ENCODE results near the gene FAM13B.
"Not testable (repeated sequence)": the region's sequence is repeated elsewhere in the genome, so short reads cannot be mapped to it uniquely, and the experiment has no call there.

Gene FAM13B

GRCh38 chr5:137960819-137961218, 72.1 kb downstream of the FAM13B start:
- Histone ChIP-seq H3K4me3 (ENCODE audit: low read length in 2 of 2) (no peak overlapping the region), H3K36me3 (ENCODE audit: control insufficient read depth in 2 of 2, insufficient read depth in 2 of 2, low read length in 2 of 2) (peaks cover 2 to 5% of the 10 kb centered on the region in 2 donors), H3K27me3 (ENCODE audit: control insufficient read depth in 1 of 2, insufficient read depth in 2 of 2, low read length in 2 of 2) (no peaks in the 10 kb centered on the region), H3K9ac (ENCODE audit: low read length in 2 of 2) (no peak overlapping the region), H3K4me1 (ENCODE audit: control insufficient read depth, insufficient read depth, low read length) (peaks cover 6% of the 10 kb centered on the region), H3K27ac (ENCODE audit: low read length) (no peak overlapping the region), H3K9me3 (ENCODE audit: control insufficient read depth in 2 of 2, low read length in 2 of 2) (no peaks in the 10 kb centered on the region)

- Histone ChIP-seq H3K27me3 (ENCODE audit: control insufficient read depth in 1 of 2, insufficient read depth in 2 of 2, low read length in 2 of 2) (no peaks in the 10 kb centered on the region), H3K4me1 (ENCODE audit: control insufficient read depth, insufficient read depth, low read length) (peaks cover 6% of the 10 kb centered on the region), H3K4me3 (ENCODE audit: low read length in 2 of 2) (no peak overlapping the region), H3K9me3 (ENCODE audit: control insufficient read depth in 2 of 2, low read length in 2 of 2) (no peaks in the 10 kb centered on the region), H3K36me3 (ENCODE audit: control insufficient read depth in 2 of 2, insufficient read depth in 2 of 2, low read length in 2 of 2) (peaks cover 0 to 5% of the 10 kb centered on the region in 2 donors), H3K9ac (ENCODE audit: low read length in 2 of 2) (no peak overlapping the region), H3K27ac (ENCODE audit: low read length) (no peak overlapping the region)
Observed at GRCh38 chr5:137960141-137960540, 72.7 kb downstream of the FAM13B start.

- H3K27me3 ChIP-seq (ENCODE audit: control insufficient read depth in 1 of 2, insufficient read depth in 2 of 2, low read length in 2 of 2) = no peaks in the 10 kb centered on the region
- H3K9me3 ChIP-seq (ENCODE audit: control insufficient read depth in 2 of 2, low read length in 2 of 2) = no peaks in the 10 kb centered on the region
Observed at GRCh38 chr5:137959488-137959887, 73.4 kb downstream of the FAM13B start.

GRCh38 chr5:137957948-137958347, 74.9 kb downstream of the FAM13B start:
- H3K27ac ChIP-seq (ENCODE audit: low read length) = no peak overlapping the region
- H3K9me3 ChIP-seq (ENCODE audit: control insufficient read depth in 2 of 2, low read length in 2 of 2) = no peaks in the 10 kb centered on the region
- H3K36me3 ChIP-seq (ENCODE audit: control insufficient read depth in 2 of 2, insufficient read depth in 2 of 2, low read length in 2 of 2) = peaks cover 0 to 5% of the 10 kb centered on the region in 2 donors
- H3K4me3 ChIP-seq (ENCODE audit: low read length in 2 of 2) = no peak overlapping the region
- peaks cover 6% of the 10 kb centered on the region for H3K4me1 ChIP-seq (ENCODE audit: control insufficient read depth, insufficient read depth, low read length)
- no peaks in the 10 kb centered on the region for H3K27me3 ChIP-seq (ENCODE audit: control insufficient read depth in 1 of 2, insufficient read depth in 2 of 2, low read length in 2 of 2)
- H3K9ac ChIP-seq (ENCODE audit: low read length in 2 of 2) = no peak overlapping the region

More at GRCh38 chr5:137959488-137959887, 73.4 kb downstream of the FAM13B start:
- H3K4me3 ChIP-seq (ENCODE audit: low read length in 2 of 2) = no peak overlapping the region
- H3K9ac ChIP-seq (ENCODE audit: low read length in 2 of 2) = no peak overlapping the region
- H3K4me1 ChIP-seq (ENCODE audit: control insufficient read depth, insufficient read depth, low read length) = peaks cover 6% of the 10 kb centered on the region
- no peak overlapping the region for H3K27ac ChIP-seq (ENCODE audit: low read length)
- H3K36me3 ChIP-seq (ENCODE audit: control insufficient read depth in 2 of 2, insufficient read depth in 2 of 2, low read length in 2 of 2) = peaks cover 0 to 5% of the 10 kb centered on the region in 2 donors

GRCh38 chr5:137954131-137954879, 78.6 kb downstream of the FAM13B start:
- Histone ChIP-seq H3K9me3 (ENCODE audit: control insufficient read depth in 2 of 2, low read length in 2 of 2) (no peaks in the 10 kb centered on the region), H3K4me3 (ENCODE audit: low read length in 2 of 2) (peak overlapping the region; percentile 57 to 60), H3K27ac (ENCODE audit: low read length) (peak overlapping the region; percentile 58), H3K9ac (ENCODE audit: low read length in 2 of 2) (peak overlapping the region; percentile 43 to 46), H3K27me3 (ENCODE audit: control insufficient read depth in 1 of 2, insufficient read depth in 2 of 2, low read length in 2 of 2) (no peaks in the 10 kb centered on the region), H3K4me1 (ENCODE audit: control insufficient read depth, insufficient read depth, low read length) (no peaks in the 10 kb centered on the region), H3K36me3 (ENCODE audit: control insufficient read depth in 2 of 2, insufficient read depth in 2 of 2, low read length in 2 of 2) (peaks cover 3 to 4% of the 10 kb centered on the region in 2 donors)

- Histone ChIP-seq H3K9me3 (ENCODE audit: control insufficient read depth in 2 of 2, low read length in 2 of 2) (no peaks in the 10 kb centered on the region), H3K9ac (ENCODE audit: low read length in 2 of 2) (no peak overlapping the region), H3K4me1 (ENCODE audit: control insufficient read depth, insufficient read depth, low read length) (no peaks in the 10 kb centered on the region), H3K27ac (ENCODE audit: low read length) (no peak overlapping the region), H3K36me3 (ENCODE audit: control insufficient read depth in 2 of 2, insufficient read depth in 2 of 2, low read length in 2 of 2) (peaks cover 32 to 48% of the 10 kb centered on the region in 2 donors), H3K27me3 (ENCODE audit: control insufficient read depth in 1 of 2, insufficient read depth in 2 of 2, low read length in 2 of 2) (no peaks in the 10 kb centered on the region), H3K4me3 (ENCODE audit: low read length in 2 of 2) (no peak overlapping the region)
Observed at GRCh38 chr5:137945825-137946224, 87.1 kb downstream of the FAM13B start.

- not testable (repeated sequence) for H3K9ac ChIP-seq (ENCODE audit: low read length in 2 of 2); H3K27me3 ChIP-seq (ENCODE audit: control insufficient read depth in 1 of 2, insufficient read depth in 2 of 2, low read length in 2 of 2); H3K9me3 ChIP-seq (ENCODE audit: control insufficient read depth in 2 of 2, low read length in 2 of 2); H3K27ac ChIP-seq (ENCODE audit: low read length); H3K4me3 ChIP-seq (ENCODE audit: low read length in 2 of 2); H3K4me1 ChIP-seq (ENCODE audit: control insufficient read depth, insufficient read depth, low read length)
- H3K36me3 ChIP-seq (ENCODE audit: control insufficient read depth in 2 of 2, insufficient read depth in 2 of 2, low read length in 2 of 2) = peaks cover 38 to 58% of the 10 kb centered on the region in 2 donors
Observed at GRCh38 chr5:137944280-137944679, 88.6 kb downstream of the FAM13B start.

- Histone ChIP-seq H3K27ac (ENCODE audit: low read length) (no peak overlapping the region), H3K9me3 (ENCODE audit: control insufficient read depth in 2 of 2, low read length in 2 of 2) (no peaks in the 10 kb centered on the region), H3K4me1 (ENCODE audit: control insufficient read depth, insufficient read depth, low read length) (peaks cover 2% of the 10 kb centered on the region), H3K9ac (ENCODE audit: low read length in 2 of 2) (no peak overlapping the region), H3K4me3 (ENCODE audit: low read length in 2 of 2) (no peak overlapping the region), H3K27me3 (ENCODE audit: control insufficient read depth in 1 of 2, insufficient read depth in 2 of 2, low read length in 2 of 2) (no peaks in the 10 kb centered on the region), H3K36me3 (ENCODE audit: control insufficient read depth in 2 of 2, insufficient read depth in 2 of 2, low read length in 2 of 2) (peaks cover 24 to 40% of the 10 kb centered on the region in 2 donors)
Observed at GRCh38 chr5:137939331-137939730, 93.5 kb downstream of the FAM13B start.

DNA sequence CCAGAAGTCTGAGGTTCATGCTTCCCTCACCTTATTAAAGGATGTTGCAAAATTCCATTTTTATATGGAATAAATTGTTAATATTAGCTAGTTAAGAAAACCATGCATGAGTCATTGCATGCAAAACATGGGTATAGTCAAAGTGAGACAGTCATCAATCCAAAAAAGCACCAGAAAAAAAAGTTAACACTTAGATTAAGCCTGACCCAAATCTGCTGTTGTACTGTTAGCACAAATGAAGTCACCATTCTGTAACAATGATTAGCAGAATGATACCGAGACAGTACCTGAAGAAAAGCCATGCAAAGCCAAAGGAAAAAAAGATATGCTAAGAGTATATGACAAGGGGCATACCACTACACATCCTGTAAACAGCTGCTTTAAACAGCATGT, 94.1 kb downstream of the FAM13B start:
- Histone ChIP-seq H3K36me3 (ENCODE audit: control insufficient read depth in 2 of 2, insufficient read depth in 2 of 2, low read length in 2 of 2) (peaks cover 24 to 39% of the 10 kb centered on the region in 2 donors), H3K4me3 (ENCODE audit: low read length in 2 of 2) (no peak overlapping the region), H3K4me1 (ENCODE audit: control insufficient read depth, insufficient read depth, low read length) (peaks cover 2% of the 10 kb centered on the region), H3K9me3 (ENCODE audit: control insufficient read depth in 2 of 2, low read length in 2 of 2) (no peaks in the 10 kb centered on the region), H3K9ac (ENCODE audit: low read length in 2 of 2) (no peak overlapping the region), H3K27me3 (ENCODE audit: control insufficient read depth in 1 of 2, insufficient read depth in 2 of 2, low read length in 2 of 2) (no peaks in the 10 kb centered on the region), H3K27ac (ENCODE audit: low read length) (no peak overlapping the region)

DNA sequence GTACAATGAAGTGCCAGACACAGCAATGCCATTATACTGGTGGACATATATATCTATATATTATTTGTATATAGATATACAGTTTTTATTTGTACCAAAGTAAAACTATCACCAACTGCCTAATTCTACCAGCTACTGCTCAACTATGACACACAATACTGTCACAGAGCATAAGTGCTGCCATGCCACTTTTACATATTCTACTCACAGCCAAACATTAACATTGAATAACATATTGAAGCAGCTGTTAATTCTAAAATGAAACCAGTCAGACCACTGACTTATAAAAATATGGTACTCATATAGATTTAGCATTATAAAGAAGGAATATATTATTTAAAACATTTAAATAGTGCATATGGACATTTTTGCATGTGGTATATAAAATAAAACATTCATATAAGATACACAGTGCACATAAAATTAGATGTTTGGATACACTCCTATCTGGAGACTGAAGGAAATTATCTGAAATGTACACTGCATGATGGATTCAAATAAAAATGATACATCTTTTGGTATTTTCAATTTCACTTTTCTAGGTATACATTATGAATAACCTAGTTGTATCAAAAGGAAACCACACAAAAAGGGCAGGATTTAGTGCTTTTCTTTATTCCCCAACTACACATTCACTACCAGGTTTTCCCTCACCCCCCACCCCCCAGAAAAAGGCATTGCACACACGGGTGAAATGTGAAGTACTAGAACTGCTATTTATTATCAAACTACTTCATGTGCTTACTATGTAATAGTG, 94.7 kb downstream of the FAM13B start:
- no peaks in the 10 kb centered on the region for H3K9me3 ChIP-seq (ENCODE audit: control insufficient read depth in 2 of 2, low read length in 2 of 2)
- H3K27ac ChIP-seq (ENCODE audit: low read length) = no peak overlapping the region
- peaks cover 2% of the 10 kb centered on the region for H3K4me1 ChIP-seq (ENCODE audit: control insufficient read depth, insufficient read depth, low read length)
- H3K36me3 ChIP-seq (ENCODE audit: control insufficient read depth in 2 of 2, insufficient read depth in 2 of 2, low read length in 2 of 2) = peaks cover 24 to 39% of the 10 kb centered on the region in 2 donors
- no peak overlapping the region for H3K4me3 ChIP-seq (ENCODE audit: low read length in 2 of 2)
- H3K27me3 ChIP-seq (ENCODE audit: control insufficient read depth in 1 of 2, insufficient read depth in 2 of 2, low read length in 2 of 2) = no peaks in the 10 kb centered on the region
- H3K9ac ChIP-seq (ENCODE audit: low read length in 2 of 2) = no peak overlapping the region

DNA sequence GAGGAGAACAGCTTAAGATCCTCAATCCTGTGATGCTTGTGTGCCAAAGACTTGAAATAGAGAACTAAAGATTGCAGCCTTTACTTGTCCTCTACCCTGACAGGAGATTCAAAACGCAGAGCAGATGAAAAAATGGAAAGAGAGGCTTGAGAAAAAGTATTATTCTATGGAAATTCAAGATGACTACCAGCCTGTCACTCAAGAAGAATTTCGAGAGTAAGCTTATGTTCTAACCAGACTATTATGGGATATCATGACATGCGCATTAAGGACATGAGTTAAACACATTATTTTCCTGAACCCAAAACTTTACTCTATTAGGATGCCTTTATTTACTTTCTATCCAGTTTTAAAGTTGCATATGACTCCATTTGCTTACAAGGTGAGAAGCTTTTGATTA, 97.2 kb downstream of the FAM13B start:
- Histone ChIP-seq H3K36me3 (ENCODE audit: control insufficient read depth in 2 of 2, insufficient read depth in 2 of 2, low read length in 2 of 2) (peaks cover 14 to 23% of the 10 kb centered on the region in 2 donors), H3K27ac (ENCODE audit: low read length) (no peak overlapping the region), H3K9me3 (ENCODE audit: control insufficient read depth in 2 of 2, low read length in 2 of 2) (no peaks in the 10 kb centered on the region), H3K4me3 (ENCODE audit: low read length in 2 of 2) (no peak overlapping the region), H3K4me1 (ENCODE audit: control insufficient read depth, insufficient read depth, low read length) (peaks cover 2% of the 10 kb centered on the region), H3K27me3 (ENCODE audit: control insufficient read depth in 1 of 2, insufficient read depth in 2 of 2, low read length in 2 of 2) (no peaks in the 10 kb centered on the region), H3K9ac (ENCODE audit: low read length in 2 of 2) (no peak overlapping the region)
